GM13976 (cell line): ENCODE data around the gene MSGN1.

ENCODE experiments used
- DNase-seq: peaks from one replicate; pipeline ENCODE4 v3.0.0; 2012; ENCODE audit warnings: low spot score
- in situ Hi-C: fragments of 300-500 bp; cut with MboI; formaldehyde crosslinking; loops from one replicate; pipeline ENCODE4 v1.12.0; 2022; ENCODE audit warnings: low sequenced_read_pairs, mixed read lengths, inconsistent platforms; ENCODE audit not compliant: unreplicated experiment
- TF ChIP-seq, protein P1 (sequence below): IDR thresholded peaks from 2 replicates; pipeline ENCODE4 v1.5.1; 2012; ENCODE audit warnings: borderline replicate concordance, mild to moderate bottlenecking; ENCODE audit not compliant: insufficient read depth; ENCODE audit errors: extremely low read depth, missing control alignments, control extremely low read depth

The MSGN1 gene

DNA sequence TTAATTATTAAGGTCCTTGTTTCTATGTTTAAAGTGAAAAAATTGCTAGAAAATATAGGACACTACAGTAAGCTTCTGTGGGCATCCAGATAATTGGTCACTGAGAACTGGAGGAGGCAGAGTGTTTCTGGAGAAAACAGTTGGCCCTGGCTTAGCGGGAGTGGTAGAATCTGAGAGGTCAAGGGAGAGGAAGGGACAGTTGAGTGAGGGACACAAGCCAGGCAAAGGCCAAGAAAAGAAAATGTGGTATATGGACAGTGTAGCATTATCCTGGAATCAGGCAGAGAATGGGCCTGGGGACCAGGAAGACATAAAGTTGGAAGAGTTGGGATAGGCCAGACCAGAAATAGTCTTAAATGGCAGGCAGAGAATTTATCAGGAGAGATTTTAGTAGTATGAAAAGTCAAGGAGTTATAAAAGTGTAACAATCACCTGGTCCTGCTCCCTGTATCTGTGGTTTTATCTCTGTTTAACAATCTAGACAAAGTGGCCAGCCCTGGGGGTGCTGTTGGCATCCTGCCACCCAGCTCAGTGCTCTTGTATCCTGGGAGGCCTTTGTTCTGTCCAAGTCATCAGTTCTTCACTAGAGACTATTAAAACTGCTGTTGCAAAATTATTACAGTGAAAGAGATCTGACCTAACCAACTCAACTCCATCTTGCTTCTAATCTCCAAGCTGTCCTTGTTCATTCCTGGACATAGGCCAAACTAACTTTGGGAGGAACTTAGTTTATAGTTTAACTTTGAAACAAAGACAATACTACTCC is 15.4 kb upstream of the MSGN1 start:
- in situ Hi-C loops: no loop called here
- DNase-seq: no peak
- TF ChIP-seq, protein P1, sequence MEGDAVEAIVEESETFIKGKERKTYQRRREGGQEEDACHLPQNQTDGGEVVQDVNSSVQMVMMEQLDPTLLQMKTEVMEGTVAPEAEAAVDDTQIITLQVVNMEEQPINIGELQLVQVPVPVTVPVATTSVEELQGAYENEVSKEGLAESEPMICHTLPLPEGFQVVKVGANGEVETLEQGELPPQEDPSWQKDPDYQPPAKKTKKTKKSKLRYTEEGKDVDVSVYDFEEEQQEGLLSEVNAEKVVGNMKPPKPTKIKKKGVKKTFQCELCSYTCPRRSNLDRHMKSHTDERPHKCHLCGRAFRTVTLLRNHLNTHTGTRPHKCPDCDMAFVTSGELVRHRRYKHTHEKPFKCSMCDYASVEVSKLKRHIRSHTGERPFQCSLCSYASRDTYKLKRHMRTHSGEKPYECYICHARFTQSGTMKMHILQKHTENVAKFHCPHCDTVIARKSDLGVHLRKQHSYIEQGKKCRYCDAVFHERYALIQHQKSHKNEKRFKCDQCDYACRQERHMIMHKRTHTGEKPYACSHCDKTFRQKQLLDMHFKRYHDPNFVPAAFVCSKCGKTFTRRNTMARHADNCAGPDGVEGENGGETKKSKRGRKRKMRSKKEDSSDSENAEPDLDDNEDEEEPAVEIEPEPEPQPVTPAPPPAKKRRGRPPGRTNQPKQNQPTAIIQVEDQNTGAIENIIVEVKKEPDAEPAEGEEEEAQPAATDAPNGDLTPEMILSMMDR: no peak

DNA sequence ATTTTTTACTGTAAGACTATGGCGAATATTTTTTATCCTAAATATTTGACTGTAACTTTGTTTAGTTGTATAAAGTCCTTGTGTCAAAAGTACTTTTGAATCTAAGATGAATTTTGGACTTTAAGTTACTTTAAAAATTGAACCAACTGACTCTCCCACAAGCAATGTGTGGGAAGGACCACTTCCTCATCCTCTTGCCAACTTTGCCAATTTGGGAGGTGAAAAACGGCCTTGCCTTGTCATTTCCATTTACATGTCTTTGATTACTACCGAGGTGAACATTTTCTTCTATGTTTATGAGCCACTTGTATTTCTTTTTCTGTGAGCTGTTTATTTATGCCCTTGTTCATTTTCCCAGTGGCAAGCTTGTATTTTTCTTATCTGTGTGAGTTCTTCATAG is 12.8 kb upstream of the MSGN1 start:
- TF ChIP-seq, protein P1: no peak
- in situ Hi-C loops: no loop called here
- no peak for DNase-seq

DNA sequence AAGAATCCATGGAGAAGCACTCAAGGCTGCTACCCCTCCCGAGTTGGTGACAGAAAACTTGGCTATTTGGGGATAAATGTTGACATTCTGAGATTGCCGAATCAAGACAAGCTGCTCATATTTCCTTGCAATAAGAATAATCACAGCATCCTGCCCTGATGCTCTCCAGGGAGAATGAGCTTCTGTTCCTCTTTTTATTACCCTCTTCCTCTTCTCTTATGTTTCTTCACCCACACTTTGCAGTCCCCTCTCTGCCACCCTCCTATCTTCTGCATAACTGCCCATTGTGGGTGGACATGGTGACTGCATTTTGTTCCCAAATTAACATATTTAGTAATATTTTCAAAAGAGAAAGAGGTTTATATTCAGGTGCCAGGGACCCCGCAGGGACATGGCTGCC is 11.9 kb upstream of the MSGN1 start:
- DNase-seq: no peak
- TF ChIP-seq, protein P1: no peak
- in situ Hi-C loops: no loop called here

DNA sequence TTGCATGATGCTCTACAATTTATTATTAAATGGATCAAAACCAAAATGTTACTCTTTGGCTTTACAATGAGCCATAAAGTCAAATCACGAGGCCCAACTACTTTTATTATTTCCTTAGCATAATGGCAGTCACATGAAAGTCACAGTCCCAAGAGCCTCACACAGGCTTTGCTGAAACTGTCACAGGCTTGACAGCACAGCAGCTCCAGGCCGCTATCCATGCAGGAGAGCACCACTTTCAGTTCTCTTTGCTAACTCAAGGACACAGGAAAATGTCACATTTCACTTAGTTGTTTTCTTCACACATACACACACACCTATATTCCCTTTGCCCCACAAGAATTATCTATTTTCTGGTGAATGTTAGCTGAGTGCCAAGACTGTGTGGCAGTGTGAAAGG is 11.1 kb upstream of the MSGN1 start:
- TF ChIP-seq, protein P1: no peak
- no peak for DNase-seq
- in situ Hi-C loops: no loop called here

DNA sequence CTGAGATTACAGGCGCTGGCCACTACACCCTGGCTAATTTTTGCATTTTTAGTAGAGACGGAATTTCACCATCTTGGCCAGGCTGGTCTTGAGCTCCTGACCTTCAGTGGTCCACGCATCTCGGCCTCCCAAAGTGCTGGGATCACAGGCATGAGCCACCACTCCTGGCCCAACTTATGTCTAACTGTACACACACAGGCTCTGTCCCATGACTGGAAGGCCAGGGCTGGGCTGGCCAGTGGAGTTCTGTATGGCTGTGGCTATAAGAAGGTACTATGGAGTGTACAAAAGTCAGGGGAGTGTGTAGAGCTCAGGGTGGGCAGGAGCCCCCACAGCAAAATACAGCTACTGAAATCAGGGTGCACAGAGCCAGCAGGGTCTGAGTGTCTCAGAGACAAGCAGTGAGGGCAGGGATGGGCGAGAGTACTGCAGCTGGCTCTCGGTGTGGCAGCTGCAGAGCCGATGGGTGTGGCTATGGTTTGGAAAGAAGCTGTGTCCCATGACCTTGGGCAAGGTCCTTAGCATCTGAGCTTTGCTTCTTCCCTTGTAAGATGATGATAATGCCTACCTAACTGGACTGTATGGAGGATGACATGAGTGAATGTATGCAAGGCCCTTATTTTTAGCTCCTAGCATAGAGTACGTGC is 10.4 kb upstream of the MSGN1 start:
- DNase-seq: no peak
- TF ChIP-seq, protein P1: no peak
- in situ Hi-C loops: no loop called here

DNA sequence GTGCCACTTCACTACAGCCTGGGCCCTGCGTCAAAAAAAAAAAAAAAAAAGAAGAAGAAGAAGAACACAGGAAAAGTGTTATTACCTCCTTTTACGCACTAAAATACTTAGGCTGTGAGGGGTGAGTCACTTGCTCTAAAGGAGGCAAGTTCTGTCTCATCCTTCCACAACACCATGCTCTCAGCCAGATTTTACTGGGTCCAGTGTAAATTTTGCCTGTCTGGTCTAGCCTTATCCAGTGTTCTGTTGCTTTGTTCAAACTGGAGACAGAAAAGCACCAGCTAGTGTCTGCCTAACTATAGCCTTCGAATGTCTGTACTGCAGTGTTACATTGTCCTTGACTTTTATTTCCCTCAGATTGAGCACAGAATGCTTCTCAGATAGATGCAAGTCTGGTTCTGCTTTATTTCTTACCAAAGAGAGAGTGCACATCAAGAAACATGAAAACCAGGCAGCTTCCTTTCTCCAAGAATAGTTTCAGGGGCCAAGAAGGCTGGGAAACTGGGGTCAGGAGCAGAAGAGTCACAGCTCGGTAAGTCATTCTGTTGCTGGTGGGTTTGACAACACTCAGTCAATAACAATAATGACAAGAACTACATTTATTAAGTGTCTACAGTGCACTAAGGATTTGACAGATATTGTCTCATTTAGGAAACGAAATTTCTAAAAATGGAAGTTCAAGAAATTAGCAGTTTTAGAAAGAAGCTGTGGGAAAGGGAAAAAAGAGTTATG is 3.1 kb upstream of the MSGN1 start:
- DNase-seq: no peak
- in situ Hi-C loops: no loop called here
- TF ChIP-seq, protein P1: no peak
